Activated CD4-positive, alpha-beta T cell treated with anti-CD3 and anti-CD28 coated beads, Interleukin-2, amount 50 U/mL, for 4 hours (primary cell): ENCODE results near the gene RXFP4.

Experiments used
- DNase-seq, 2 experiments: peaks; one replicate each; pipeline ENCODE4 v3.0.0-alpha.2; 2020

Gene RXFP4

DNA sequence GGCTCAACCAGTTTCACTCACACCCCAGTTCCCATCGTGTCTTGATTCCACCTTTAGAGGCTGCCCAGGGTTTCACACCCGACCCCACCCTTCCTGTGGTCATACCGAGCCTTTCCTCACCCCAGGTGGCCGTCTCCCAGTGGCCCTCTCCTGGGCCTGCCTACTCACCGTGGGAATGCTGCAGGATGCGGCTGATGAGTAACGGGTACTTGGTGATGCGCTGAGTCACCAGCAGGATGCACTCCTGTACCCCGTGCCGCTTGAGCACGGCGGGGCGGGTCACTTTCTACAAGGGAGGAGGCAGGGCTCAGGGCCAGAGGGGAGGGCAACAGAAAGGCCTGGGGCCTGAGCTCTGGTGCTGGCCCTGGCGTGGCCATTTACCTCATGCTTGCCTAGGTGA is 20.5 kb downstream of the RXFP4 start:
- DNase-seq: no peak

DNA sequence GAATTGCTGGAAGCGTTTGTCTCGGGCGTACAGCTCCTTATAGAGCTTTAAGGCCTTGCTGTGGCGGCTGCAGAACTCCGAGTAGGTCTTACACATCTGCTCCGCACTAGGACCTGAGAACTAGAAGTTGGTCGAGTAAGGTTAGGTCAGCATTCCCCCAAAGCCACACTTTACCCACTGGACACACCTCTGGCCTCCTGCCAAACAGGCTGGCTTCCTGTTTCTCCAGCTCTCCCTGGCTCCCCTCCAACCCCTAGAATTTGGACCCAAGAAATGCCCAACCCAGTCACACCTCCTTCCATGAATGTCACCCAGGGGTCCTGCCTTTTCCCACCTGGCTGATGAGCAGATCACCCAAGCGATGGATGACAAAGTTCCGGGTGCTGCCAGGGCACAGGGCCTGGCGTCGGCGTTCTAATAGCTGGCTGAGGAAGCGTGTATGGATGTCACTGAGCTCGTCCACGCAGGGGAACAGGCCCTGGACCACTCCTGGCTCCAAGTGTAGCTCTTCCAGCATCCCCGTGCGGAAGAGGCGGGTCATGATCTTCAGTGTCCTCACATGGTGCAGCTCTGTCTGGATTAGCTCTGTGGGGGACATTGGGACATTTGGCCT is 21.3 kb downstream of the RXFP4 start:
- DNase-seq: no peak

- no peak for DNase-seq
Observed at GRCh38 chr1:155964193-155964592, 22.8 kb downstream of the RXFP4 start.

GRCh38 chr1:155966135-155966534 is 24.7 kb downstream of the RXFP4 start:
- DNase-seq: no peak

- DNase-seq: no peak
Observed at GRCh38 chr1:155966750-155967149, 25.3 kb downstream of the RXFP4 start.

DNA sequence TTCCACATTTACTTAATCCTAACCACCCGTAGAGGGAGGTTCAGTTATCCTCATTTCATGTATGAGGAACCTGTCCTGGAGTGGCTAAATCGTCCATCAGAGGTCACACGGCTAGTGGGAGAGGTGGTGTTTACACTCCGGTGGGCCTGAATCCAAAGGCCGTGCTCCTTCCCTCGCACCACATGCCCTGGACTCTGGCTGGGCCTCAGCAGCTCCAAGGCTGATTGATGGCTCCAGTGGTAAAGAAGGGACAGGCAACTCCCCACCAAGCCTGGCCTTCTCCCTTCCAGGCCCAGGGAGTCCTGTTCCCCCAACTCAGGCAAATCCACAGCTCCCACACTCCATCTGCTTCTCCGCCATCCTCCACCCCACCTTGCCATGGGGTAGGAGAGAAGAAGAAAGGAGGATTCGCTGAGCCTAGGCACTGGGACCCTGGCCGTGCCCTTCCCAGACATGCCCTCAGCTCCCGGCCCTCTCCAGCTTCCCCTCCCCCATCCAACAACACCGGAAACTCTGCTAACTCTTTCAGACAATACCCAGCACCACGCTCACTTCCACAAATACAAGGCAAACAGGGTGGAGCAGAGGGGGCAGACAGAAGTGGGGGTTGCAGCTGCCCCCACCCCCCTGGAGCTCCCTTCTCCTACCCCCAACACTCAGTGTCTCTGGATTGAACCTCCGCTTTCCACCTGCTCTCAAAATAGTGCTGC is 26.1 kb downstream of the RXFP4 start:
- DNase-seq: no peak

DNA sequence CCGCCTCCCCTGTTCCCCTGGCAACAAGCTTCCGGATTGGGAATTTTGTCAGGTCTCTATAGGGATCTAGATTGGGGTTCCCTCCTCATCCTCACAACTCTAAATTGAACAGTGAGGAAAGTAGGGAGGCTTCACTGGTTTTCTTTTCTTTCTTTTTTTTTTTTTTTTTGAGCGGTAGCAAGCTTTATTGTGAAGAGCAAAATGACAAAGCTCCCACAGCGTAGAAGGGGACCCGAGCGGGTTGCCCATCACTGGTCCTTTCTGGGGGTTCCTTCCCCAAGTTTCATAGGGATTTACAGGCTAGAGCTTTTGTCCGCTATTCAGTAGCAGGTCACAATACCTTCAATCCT is 26.6 kb downstream of the RXFP4 start:
- no peak for DNase-seq

DNA sequence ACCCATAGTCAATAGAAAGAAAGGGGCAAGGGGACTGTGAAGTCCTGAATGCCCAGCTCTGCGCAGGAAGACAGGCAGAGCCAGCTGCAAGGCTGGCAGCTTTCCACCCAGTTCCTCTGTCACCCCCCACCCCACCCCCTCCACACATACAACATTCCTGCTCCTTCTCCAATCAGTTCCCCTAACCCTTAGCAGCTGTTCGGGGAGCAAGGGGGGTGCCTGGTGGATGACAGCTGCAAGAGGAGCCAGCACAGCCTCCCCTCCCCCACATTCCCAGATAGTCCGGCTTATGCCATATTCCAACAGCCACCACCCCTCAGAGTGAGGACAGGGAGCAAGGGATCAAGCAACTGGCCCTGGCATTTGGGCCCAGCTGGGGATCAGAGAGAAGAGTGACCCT is 27.2 kb downstream of the RXFP4 start:
- no peak for DNase-seq

DNA sequence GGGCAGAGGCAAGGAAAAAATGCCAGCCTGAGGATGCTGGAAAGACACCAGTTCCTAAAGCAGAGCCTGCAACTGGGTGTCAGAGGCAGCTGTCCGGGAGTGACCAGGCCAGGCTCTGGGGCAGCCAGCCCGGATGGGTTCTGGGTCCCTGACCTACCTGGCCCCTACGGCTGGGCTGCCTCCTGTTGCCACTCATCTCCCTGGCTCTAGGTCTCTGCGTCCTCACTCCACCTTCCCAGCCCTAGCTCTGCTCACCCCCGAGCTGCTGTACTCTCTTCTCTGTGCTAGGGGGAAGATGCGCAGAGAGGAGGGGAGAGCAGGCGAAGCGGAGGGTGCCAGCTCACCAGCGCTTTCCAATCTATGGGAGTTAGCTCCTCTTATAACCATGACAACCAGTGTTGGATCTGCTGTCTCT is 27.9 kb downstream of the RXFP4 start:
- no peak for DNase-seq

- no peak for DNase-seq
Observed at GRCh38 chr1:155970531-155971167, 29.2 kb downstream of the RXFP4 start.

GRCh38 chr1:155971910-155972809 is 30.7 kb downstream of the RXFP4 start:
- no peak for DNase-seq

- DNase-seq: no peak
Observed at GRCh38 chr1:155973723-155974122, 32.3 kb downstream of the RXFP4 start.

GRCh38 chr1:155974208-155975115 is 33.0 kb downstream of the RXFP4 start:
- no peak for DNase-seq

DNA sequence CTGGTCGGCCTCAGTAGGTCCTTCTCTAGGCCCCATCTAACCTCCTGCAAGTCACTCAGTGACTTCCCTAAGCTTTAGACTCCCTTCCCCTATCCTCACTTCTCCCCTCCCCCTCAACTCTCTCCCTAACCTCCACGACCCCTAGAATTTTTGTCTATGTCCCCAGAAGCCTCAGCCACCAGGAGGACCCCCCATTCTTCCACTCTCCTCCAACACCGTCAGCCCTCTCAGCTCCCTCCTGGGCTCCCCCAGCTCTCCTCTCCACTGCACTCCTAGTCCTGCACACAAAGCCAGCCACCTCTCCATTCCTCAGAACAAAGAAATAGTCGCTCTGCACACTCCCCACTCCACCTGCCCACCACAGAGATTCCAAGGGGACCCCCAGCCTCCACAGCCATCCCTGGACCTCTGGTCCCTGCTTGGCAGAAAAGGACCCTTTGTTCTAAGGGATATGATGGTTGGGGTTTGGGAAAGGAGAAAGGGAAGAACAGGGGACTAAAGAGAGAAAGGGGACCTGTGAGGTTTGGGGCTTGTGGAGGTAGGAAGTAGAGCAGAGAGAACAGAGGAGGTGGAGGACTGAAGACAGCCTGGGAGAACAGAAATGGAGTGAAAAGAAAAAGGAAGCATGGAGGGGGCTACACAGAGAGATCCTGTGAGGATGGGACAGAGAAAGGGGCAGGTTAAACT is 34.1 kb downstream of the RXFP4 start:
- DNase-seq: no peak

DNA sequence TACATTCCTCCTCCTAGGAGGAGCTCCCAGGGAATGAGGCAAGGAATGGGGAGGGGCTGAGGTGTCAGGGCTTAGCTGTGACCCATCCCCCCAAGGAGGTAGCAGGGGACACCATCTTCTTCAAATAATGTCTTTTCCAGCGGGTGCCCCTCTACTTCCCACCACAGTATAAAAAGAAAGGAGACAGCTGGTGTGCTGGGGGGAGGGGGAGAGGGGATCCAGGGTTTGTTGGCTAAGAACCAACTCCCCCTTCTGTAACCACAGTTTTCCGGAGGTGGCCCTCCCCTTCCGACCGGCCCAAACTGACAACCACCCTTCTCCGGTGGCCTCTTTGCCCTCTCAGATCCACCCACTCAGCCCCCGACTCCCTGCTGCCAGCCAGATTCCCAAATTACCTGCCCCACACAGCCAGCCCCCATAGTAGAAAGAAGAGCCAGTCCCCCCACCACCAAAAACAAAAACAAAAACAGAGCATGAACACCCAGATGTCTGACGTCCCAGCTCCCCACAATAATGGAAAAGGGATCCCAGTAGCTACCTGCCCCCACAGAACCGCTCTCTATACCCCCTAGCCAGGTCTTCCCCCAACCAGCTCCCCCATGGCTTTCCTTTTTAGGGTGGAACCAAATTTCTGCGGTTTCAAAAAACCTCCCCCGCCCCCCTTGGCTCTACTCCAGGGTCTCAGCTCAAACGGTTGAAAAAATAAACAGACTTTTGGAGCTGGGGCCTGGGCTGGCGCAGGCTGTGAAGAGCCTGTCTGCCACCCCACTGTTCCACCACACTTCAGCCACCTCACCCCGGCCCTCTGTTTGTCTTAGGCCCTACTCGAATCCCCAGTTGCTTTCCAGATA is 34.8 kb downstream of the RXFP4 start:
- DNase-seq: peak; percentile 55 to 57

DNA sequence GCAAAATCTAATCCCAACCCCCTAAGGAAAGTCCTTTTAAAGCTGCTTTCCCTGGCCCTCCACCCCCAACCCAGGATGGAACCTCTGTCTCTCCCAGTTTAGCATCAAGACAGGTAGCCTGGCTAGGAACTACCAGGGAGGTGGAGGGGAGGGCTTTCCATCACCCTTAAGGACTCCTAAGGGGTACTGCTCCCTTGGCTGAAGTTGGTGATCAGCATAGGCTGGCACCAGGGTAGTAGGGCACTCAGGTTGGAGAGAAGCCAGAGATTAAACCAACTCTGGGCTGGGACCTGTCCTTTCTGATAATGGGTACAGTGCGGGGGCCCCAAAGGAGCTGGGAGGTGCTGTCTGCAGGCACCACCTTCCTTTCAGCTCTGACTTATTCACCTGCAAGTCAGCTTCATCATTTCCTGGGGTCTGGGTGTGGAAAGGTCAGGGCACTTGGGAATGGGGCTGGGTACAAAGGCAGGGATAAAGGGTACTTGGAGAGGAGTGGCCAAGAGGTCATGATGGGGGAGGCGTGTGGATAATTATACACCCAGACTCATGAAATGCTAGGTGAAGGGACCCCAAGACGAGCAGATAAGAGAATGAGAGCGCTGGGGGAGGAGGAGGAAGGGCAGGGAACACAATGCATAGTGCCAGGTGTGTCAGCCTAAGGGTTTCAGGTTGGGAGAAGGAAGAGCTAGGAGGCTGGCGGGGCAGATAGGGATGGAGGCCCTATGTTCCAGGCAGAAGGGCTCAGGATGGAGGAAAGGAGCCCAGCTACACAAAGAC is 35.7 kb downstream of the RXFP4 start:
- DNase-seq: no peak

- peak; percentile 77 to 80 for DNase-seq
Observed at GRCh38 chr1:155977690-155978324, 36.4 kb downstream of the RXFP4 start.

DNA sequence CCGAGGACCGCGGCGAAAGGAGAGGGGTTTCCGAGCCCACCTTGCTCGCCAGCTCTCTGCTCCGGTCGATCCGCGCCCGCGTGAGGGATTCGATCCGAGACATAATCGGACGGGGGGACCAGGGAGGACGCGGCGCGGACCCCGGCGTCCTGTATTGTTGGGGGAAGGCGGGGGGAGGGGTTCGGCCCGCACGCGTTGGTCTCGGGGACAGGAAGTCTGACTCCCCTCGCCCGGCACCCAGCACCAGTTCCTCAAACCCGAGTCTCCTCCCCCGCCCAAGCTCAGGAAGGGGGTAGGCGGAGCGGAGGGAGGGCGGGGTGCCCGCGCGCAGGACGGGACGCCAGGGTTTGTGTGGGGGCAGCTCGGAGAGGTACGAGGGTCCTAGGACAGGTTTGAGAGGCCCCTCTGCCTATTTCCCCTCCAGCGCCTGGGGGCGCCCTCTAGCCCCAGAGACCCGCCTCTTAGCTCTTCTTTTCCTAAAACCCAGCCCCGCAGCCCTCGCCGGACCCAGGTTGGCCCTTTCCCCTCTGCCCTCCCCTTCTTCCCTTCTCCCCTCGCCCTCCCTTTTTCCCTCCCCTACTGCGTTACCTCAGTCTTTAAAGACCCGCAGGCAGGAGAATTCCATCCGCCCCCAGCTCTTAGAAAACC is 37.0 kb downstream of the RXFP4 start, which contains the start of gene ARHGEF2:
Gene ARHGEF2 (minus strand): TSS at position 223 of the 648 bp plus-strand sequence. CDS start 120 bp downstream, at position 103.
- peak; percentile 73 to 79 for DNase-seq
